Measurements from ENCODE around the gene CDAN1. TPM values are rescaled to one million over a fixed set of nuclear protein-coding genes. Genes with fewer than 3 reads are reported as not detected.

CDAN1 gene
- total RNA-seq, 1 experiment from 2014 or later, result 8.2 TPM

DNA sequence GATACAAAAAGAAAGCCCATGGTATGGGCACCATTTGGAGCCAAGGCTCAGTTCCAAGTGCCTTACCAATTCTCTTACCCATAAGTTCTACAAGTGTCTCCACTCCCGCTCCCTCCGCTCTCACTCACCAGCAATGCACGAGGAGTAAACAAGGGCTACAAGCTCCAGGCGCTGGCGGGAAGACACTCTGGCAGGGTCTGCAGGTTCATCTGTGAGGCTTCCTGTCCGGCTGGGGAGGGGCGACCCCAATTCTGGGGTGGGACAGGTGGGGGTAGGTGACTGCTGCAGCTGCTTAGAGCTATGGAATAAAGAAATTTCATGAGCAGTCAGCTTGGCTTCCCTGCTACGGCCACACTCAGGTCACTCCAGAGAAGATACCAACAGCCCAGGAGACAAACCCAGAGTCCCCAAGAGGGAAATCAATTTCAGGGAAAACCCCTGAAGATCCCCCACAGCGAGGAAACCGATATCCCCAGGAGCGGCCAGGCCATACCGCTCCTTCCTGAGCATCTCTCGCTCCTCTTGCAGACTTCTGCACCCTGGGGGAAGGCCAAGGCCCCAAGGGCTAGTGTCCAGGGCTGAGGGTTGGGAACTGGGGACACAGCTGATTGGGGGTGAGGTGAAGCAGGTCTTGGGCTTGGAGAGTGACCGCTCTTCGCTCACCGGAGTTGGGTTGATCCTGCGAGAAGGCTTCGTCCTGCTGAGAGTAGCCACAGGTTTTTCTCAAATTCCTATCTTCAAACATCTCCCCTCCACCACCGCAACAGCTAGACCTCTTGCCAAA is 1.4 kb downstream of the CDAN1 start:
- no peak for DNase-seq (ENCODE audit: low spot score)

DNA sequence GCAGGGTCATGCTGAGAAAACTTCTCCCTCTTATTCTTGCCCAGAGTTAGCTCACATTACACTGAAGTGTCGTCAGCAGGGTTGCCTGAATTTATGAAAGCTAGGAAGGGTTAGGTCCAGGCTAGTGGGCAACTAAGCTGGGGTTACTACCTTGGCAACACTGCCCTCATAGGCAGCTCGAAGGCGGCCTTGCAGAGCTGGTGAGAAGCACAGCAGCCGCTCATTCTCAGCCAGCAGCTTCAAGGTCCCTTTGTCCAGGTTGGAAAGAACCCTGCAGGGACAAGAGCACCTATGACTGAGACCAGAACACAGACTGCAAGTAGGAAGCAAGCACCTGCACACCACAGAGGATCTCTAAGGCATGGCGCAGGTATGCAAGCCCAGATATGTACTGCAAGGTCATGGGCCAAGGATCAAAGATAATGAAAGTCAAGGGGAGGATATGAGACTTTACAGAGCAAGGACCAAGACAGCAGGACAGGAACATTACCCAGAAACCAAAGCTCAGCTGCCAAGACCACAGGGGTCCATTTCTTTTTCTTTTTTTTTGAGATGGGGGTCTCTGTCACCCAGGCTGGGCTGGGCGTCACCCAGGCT is 2.8 kb downstream of the CDAN1 start:
- DNase-seq (ENCODE audit: low spot score), result no peak

DNA sequence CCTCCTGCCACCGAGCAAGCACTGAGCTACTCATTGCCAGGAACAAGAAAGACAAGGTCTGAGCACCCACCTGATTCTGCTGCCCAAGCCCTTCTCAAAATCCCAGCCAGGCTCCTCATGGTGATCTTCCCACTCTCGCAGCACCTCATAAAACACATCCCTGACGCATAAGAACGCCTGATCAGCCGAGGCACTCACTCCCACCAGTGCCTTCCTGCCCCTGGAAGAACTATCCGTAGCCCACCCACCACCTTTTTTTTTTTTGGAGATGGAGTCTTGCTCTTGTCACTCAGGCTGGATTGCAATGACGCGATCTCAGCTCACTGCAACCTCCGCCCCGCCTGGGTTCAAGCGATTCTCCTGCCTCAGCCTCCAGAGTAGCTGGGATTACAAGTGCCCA is 3.9 kb downstream of the CDAN1 start:
- DNase-seq (ENCODE audit: low spot score), result no peak

DNA sequence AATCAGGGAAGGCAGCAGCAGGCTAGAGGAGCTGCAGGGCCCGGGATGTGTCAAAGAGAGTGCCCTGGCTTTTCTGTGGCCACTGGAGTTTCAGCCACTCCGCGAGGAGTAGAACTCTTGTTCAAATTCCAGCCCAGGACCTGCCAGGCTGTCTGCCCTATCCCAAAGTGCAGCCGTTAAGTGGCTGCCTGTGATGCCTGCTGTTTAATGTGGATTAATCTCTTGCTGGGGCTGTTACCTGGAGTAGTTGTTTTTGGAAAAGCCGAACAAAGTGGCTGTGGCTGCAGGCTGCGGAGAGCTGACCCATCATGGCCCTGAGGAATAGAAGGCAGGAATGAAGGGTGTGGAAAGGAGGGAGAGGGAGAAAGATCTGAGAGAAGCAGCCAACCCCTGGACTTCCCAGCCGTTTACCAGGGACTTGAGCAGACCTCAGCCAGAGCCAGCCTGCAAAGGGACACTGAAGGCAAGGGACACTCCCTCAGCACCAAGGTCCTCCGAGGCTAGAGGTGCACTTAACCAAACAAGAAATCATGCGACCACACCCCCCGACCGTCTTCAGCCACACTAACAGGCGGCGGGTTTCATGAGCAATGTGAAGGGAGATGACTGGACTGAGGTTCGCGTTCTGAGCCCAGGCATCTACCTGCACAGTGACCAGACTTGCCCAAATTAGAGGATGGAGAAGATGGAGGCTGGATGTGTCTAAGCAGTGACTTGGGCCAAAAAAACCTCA is 4.7 kb downstream of the CDAN1 start:
- no peak for DNase-seq (ENCODE audit: low spot score)

DNA sequence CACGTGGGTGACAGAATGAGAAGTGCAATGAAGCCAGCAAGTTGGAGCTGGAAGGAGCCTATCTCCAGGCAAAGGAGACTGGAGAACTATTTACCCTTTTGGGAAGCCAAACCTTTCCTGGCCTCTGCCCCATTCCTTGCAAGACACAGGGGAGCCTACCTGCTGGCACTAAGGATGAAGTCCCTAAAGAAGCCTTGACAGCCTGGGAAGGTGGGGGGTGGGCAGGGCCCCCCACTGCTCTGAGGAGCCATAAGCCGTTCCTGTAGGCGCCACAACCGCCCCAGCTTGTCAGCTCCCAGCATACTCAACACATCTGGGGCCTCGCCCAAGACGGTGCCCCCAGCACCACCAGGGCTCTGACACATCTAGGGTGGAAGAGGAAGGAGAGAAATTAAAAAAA is 5.5 kb downstream of the CDAN1 start:
- no peak for DNase-seq (ENCODE audit: low spot score)

DNA sequence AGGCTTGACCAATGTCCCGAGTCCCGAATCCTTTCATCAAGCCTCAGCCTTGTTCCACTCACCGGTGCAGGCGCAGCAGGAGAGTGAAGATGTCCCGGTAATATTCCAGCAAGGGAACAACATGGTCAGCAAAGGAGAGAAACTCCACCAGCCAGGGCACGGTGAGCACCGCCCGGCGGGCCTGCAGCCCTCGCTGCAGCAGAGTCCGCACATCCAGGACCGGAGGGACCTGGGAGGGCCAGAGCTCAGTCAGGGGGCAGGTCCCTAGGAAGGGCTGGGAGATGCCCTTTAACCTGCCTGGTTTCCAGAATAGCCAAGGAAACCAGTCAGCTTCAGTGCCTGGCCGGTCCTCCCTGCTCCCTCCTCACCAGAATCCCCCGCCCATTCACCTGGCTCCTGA is 6.4 kb downstream of the CDAN1 start:
- DNase-seq (ENCODE audit: low spot score), result no peak

DNA sequence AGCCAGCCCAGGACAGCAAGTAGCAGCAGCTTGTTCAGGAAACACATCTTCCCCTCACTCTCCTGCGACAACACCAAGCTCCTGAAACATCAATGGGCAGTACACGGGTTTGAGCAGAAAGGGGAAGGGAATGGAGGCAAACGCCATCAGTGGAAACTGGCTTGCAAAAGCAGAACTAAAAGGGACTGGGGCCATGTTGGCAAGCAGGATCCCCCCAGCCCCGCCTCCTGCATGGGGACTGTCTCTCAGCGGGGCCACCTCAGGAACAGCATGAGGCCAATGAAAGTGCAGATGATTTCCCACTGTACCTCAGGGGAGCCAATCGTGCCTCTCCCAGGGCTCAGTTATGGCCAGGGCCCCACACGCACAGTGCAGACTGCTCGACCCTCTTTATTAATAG is 6.8 kb downstream of the CDAN1 start:
- no peak for DNase-seq (ENCODE audit: low spot score)

DNA sequence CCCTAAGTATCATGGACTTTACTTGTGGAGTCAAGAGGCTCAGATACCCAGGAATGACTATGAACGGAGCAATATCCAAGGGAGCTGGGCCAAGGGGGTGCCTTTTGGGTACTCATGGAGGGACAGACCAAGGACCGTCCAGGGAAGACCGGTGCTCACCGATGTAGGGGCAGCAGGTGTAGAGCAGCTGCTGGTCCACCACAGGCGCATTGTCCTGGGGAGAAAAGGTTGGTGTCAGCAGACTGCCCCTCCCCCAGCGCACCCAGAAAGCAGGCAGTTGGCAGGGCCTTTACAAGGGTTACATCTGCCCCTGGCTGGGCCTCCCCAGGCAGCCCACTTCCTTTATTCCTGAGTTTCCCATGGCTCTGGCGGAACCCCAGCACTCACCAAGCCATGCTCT is 7.5 kb downstream of the CDAN1 start:
- DNase-seq (ENCODE audit: low spot score), result no peak

DNA sequence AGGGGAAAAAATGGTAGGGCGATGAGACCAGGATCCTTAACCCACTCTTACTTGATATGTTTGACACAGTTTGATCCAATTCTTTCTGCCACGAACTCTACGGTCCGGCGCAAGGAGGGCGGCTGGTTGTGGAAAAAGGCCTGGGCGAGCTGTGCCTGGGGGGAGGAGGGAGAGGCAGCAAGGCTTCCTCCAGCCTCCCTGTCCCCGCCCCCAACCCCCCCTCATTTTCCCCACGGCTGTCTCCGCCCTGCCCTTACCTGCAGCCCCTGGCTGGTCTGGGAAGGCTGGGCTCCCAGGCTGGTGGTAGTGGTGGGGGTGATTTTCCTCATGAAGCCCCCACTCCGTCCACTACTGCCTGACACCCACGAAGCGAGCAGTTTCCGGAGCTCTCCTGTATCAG is 8.0 kb downstream of the CDAN1 start:
- no peak for DNase-seq (ENCODE audit: low spot score)

DNA sequence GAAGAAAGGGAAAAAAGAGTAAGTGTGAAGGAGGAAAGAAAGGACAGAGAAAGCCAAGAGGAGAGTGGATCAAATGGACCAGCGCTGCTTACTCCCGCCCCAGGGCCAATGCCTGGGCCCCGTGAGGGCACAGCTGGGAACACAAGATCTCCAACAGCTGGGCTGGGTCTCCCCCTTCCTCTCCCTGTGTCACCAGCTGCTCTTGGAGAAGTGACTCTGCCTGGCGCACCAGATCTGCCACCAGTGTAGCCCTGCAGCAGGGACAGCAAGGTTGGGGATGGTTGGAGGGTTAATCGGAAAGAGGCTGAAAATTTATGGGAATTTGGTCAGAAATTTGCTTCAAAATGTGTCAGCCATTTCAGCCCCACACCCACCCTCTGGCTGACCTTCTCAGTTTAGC is 8.4 kb downstream of the CDAN1 start:
- no peak for DNase-seq (ENCODE audit: low spot score)

DNA sequence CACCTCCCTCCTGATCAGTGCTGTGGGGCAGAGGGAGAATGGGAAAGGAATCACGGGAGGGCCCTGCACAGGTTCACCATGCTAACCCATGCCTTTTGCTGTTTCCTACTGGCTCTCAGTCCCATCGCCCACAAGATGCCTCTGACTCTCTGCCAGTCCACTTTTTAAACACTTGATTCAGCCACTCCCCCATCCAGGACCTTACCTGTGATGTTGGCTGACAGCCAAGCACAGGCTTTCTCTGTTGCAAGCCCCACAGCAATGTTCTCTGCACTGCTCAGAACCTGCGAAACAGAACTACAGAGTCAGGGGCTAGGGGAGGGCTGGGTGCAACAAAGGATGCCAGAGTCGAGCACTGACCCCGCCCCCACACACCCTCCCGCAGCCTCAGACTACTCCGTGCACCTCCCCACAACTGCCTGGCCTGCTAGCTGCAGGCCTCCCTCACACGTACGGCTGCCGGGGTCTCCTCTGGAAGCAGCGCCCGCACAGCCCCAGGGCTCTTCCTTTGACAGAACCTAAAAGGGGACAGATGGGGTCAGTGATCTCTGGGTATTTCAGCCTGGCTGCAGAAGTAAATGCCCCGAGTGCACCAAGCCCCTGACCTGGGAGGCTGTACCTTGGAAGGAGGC is 9.1 kb downstream of the CDAN1 start:
- no peak for DNase-seq (ENCODE audit: low spot score)

DNA sequence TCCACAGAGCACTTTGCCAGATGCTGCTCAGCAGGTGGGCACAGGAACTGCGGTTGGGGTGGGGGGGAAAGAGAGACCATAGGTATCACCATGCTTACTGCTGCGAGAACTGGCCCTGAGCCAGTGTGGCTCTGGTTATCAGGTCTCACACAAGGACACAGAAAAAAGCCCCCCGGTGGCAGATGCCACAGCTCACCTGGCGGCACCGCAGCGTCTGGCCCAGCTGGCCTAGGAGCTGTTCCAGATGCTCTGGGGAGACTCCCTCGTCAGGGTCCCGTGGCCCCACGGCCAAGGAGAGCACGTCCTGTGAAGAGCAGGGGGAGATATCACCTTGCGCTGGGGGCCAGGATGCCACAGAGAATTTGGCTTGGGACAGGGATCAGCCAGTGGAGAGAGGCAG is 10.8 kb downstream of the CDAN1 start:
- no peak for DNase-seq (ENCODE audit: low spot score)

DNA sequence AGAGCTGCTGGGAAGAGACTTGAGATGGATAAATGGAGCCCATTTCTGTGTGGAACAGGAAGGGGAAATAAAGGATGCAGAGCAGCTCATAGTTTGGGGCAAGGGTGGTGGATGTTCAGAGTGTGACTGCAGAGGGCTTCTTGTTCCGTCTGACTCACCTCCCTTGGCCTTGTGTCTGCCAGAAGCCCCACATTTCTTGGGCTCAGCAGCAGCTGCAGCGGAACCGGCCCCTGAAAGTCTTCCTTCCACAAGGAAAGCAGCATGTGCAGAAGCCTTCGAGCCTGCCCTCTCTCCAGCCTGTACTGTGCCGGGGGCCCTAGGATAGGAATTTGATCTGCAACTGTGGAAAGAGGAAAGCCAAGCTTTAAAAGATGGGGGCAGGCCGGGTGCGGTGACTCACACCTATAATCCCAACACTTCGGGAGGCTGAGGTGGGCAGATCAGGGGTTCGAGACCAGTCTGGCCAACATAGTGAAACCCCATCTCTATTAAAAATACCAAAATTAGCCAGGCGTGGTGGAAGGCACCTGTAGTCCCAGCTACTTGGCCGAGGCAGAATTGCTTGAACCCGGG is 11.5 kb downstream of the CDAN1 start:
- no peak for DNase-seq (ENCODE audit: low spot score)

DNA sequence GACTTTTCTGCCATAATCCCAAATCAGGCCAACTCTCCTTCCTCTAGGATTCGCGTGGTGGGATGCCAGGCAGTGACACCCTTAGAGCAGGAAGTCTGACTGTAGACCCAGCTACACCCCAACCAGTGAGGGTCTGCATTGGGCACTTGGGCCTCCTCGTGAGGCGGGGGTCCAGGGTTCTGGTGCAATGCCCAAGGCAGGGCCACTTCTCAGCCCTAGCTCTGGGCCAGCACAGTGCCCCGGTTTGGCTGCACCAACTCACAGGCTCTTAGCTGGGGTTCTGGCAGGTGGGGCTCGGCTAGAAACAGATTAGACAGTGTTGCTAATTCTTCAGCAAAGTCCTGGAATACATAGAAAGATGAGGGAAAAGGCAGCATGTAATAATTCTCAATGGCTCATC is 12.7 kb downstream of the CDAN1 start:
- DNase-seq (ENCODE audit: low spot score), result no peak

DNA sequence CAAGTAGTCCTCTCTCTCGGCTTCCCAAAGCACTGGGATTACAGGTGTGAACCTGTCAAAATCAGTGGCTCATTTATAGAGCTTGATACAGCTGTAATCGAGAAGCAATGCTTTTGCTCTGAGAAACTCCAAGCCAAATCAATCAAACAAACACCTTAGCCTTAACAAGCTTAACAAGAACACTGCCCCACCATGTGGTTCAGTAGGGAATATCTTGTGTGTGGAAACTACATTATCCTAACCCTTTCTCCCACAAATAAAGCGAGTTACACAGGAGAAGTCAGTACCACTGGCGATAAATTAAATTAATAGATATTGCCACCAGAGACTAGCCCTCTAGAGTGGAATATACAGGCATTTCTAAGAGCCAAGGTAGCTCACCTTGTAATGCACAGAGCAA is 13.9 kb downstream of the CDAN1 start:
- no peak for DNase-seq (ENCODE audit: low spot score)

DNA sequence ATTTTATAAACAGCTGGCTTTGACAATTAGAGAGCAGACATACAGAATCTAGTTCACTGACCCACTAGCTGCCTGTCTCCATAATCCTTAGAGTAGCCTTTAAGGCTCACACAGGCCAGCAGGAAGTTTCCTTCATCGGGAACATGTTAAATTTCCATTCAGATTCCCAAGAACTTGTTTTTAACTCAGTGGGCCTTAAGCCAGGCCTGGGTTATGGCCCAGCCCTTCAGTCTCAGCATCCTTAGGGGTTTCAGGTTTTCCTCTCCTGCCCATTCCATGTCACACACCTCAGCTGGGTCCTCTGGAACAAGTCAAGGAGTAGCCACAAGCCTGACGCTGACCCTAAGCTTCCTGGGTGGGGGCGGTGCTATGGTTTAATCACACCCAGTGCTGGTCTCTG is 15.0 kb downstream of the CDAN1 start:
- no peak for DNase-seq (ENCODE audit: low spot score)

DNA sequence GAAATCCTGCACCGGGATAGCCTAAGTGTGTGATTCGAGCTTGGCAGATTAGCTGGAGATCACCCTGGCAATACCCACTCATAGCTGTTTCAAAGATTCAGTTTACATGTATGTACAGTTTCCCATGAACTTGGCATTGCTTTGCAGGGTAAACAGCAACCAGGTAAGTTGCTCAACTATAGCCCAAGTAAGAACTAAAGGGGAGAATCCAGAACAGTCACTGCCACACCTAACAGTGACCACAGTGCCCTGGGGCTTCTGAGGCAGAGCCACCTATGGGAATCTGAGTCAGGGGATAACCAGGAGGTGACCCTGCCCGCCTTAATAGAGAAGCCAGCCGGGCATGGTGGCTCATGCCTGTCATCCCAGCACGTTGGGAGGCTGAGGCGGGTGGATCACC is 15.9 kb downstream of the CDAN1 start:
- DNase-seq (ENCODE audit: low spot score), result no peak

DNA sequence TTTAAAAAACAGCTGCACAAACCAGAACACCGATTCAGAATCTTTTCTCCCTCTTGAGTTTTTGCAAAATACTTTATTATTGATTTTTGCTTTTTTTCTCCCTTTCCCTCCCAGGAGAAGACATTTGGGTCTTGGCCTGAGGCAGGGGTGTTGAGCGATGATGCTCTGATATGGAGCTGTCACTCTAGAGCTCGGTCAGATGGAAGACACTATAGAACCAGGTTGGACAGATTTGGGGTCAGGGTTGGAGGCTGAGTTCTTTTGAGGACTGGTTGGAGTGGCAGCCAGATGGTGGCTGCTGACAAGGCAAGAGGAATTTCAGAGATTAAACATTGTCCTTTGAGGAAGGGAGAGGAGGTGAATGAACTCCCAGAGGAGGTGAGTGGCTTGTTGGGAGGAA is 16.9 kb downstream of the CDAN1 start:
- DNase-seq (ENCODE audit: low spot score), result no peak

DNA sequence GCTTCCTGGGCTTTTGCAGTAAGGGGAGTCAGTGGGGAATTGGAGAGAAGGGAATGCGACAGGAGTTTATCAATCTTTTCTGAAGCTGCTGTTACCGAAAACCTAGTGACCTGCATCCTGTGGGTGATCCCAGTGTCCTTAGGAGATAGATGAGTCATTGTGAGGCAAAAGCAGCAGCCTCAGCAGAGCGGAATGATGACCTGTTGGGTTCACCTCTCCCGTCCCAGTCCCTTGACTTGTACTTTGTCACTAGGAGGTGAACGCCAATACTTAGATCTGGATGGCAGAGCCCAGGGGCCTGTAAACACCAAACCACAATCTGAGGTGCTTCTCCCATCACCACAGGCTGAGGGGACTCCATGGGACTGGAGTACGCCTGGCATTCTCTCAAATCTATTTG is 17.9 kb downstream of the CDAN1 start:
- no peak for DNase-seq (ENCODE audit: low spot score)

DNA sequence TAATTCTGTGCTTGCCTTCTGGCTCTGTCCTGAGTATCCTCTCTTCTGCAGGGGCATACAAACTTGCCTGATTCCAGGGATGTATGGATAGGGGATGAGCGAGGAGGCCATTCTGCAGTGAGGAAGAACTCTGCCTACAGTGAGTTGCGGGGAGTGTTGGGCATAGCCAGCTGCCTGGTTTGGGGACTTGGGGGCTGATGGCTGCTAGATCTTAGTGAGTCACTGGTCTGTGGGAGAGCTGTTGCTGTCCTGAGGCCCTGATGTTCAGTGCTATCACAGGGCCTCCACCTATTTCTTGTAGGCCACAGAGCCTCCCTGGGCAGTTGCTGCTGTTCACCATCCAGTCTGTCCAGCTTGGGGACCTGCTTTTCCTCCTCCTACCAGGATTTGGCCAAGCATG is 20.3 kb downstream of the CDAN1 start:
- no peak for DNase-seq (ENCODE audit: low spot score)

DNA sequence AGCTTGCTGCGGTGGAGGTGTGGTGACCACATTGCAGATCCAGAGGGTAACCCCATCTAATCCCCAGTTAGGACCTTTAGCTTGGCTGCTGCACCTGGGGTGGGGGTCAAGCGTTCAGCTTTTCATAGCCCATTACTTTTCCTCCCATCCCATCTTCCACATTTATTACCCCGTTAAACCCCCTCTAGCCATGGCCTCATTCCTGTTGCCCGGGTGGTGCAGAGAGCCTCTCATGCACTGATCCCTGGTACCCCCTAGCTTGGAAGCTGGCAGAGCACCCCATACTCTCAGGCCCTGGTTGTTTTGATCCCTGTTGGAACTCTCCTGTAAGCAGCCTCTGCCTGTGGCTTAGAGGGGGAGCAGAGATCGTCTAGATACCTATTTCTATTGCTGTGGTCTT is 20.8 kb downstream of the CDAN1 start:
- DNase-seq (ENCODE audit: low spot score), result no peak

DNA sequence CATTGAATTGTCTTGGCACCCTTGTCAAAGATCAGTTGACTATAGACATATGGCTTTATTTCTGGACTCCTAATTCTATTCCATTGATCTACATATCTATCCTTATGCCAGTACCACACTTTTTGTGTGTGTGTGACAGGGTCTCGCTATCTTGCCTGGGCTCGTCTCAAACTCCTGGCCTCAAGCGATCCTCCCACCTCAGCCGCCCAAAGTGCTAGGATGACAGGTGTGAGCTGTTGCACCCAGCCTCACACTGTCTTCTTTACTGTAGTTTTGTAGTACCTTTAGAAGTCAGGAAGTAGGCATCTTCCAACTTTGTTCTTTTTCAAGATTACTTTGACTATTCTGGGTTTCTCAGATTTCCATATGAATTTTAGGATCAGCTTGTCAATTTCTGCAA is 24.3 kb downstream of the CDAN1 start:
- DNase-seq (ENCODE audit: low spot score), result no peak
